GM23338 (cell line): ENCODE data around the gene ZSCAN21. TPM values are rescaled to one million over a fixed set of nuclear protein-coding genes. Genes with fewer than 3 reads are reported as not detected.
A peak's percentile ranks its signal among the peaks of the same experiment; 100 is the strongest.

Experiments
- ATAC-seq: fragments of 200-7000 bp; cut with Tn5 transposase; 3 replicates; pipeline ENCODE4 v1.9.1; 2020
- DNase-seq: peaks from one replicate; pipeline ENCODE4 v3.0.0-alpha.2; 2015; ENCODE audit warnings: low spot score
- H2AFZ ChIP-seq: fragments of 200-600 bp; sonication (generic); 2 replicates; pipeline ENCODE4 v1.8.0; 2016; ENCODE audit warnings: antibody characterized with exemption, mild to moderate bottlenecking, moderate library complexity
- H3F3A ChIP-seq: fragments of 200-600 bp; sonication (generic); replicated peaks from 2 replicates; pipeline ENCODE4 v1.8.0; 2017; ENCODE audit warnings: antibody characterized with exemption, mixed run types, low read depth
- H3K27ac ChIP-seq: fragments of 200-600 bp; sonication (generic); 2 replicates; pipeline ENCODE4 v1.6.1; 2016; ENCODE audit warnings: low read depth
- H3K27me3 ChIP-seq: fragments of 200-600 bp; sonication (generic); 2 replicates; pipeline ENCODE4 v1.8.0; 2016; ENCODE audit warnings: mild to moderate bottlenecking, mixed run types, moderate library complexity; ENCODE audit not compliant: insufficient read depth
- H3K36me3 ChIP-seq: fragments of 200-600 bp; sonication (generic); 2 replicates; pipeline ENCODE4 v1.8.0; 2016; ENCODE audit warnings: mild to moderate bottlenecking; ENCODE audit not compliant: insufficient read depth
- H3K4me1 ChIP-seq: fragments of 200-600 bp; sonication (generic); 2 replicates; pipeline ENCODE4 v1.8.0; 2016; ENCODE audit warnings: mild to moderate bottlenecking, moderate library complexity; ENCODE audit not compliant: insufficient read depth
- H3K4me2 ChIP-seq: fragments of 200-600 bp; sonication (generic); 2 replicates; pipeline ENCODE4 v1.7.1; 2017; ENCODE audit warnings: mixed run types
- H3K4me3 ChIP-seq: fragments of 200-600 bp; sonication (generic); 2 replicates; pipeline ENCODE4 v1.6.1; 2016; ENCODE audit warnings: mixed run types
- H3K79me2 ChIP-seq: fragments of 200-600 bp; sonication (generic); replicated peaks from 2 replicates; pipeline ENCODE4 v1.8.0; 2017; ENCODE audit warnings: mild to moderate bottlenecking; ENCODE audit not compliant: insufficient read depth
- H3K9me2 ChIP-seq: fragments of 200-600 bp; sonication (generic); 2 replicates; pipeline ENCODE4 v1.8.0; 2017; ENCODE audit not compliant: insufficient read depth
- H4K20me1 ChIP-seq: fragments of 200-600 bp; sonication (generic); replicated peaks from 2 replicates; pipeline ENCODE4 v1.8.0; 2017; ENCODE audit warnings: mild to moderate bottlenecking; ENCODE audit not compliant: insufficient read depth
- H3K27ac Mint-ChIP-seq: 2 replicates; pipeline ENCODE4 v1.8.0; 2020; ENCODE audit warnings: inconsistent platforms, mild to moderate bottlenecking, moderate library complexity, mixed read lengths
- H3K27me3 Mint-ChIP-seq: 3 replicates; pipeline ENCODE4 v1.8.0; 2022; ENCODE audit warnings: low read depth, mild to moderate bottlenecking, moderate library complexity, mixed read lengths, inconsistent platforms; ENCODE audit not compliant: insufficient read depth, poor library complexity
- H3K36me3 Mint-ChIP-seq: 3 replicates; pipeline ENCODE4 v1.8.0; 2021; ENCODE audit warnings: low read depth, mild to moderate bottlenecking, inconsistent platforms, moderate library complexity, mixed read lengths
- H3K4me1 Mint-ChIP-seq: 3 replicates; pipeline ENCODE4 v1.8.0; 2020; ENCODE audit warnings: mild to moderate bottlenecking, inconsistent platforms, mixed read lengths
- H3K4me3 Mint-ChIP-seq: 3 replicates; pipeline ENCODE4 v1.8.0; 2021; ENCODE audit warnings: moderate library complexity, mild to moderate bottlenecking, inconsistent platforms, mixed read lengths
- H3K9me3 Mint-ChIP-seq: 3 replicates; pipeline ENCODE4 v1.8.0; 2020; ENCODE audit warnings: moderate library complexity, mild to moderate bottlenecking, inconsistent platforms, mixed read lengths
- CREB1 ChIP-seq: fragments of 250-450 bp; sonication (Bioruptor Pico); IDR thresholded peaks from 2 replicates; pipeline ENCODE4 v1.5.0; 2020; ENCODE audit warnings: low read depth, mild to moderate bottlenecking, moderate library complexity
- EZH2 ChIP-seq: fragments of 200-600 bp; sonication (generic); IDR thresholded peaks from one replicate; pipeline ENCODE4 v1.8.0; 2017; ENCODE audit warnings: antibody characterized with exemption, mild to moderate bottlenecking, low read depth; ENCODE audit not compliant: unreplicated experiment
- JUNB ChIP-seq: IDR thresholded peaks from one replicate; pipeline ENCODE4 v1.6.1; 2016; ENCODE audit warnings: antibody characterized with exemption; ENCODE audit not compliant: unreplicated experiment
- NANOG ChIP-seq: IDR thresholded peaks from 2 replicates; pipeline ENCODE4 v1.6.1; 2016; ENCODE audit warnings: antibody characterized with exemption, borderline replicate concordance
- ZNF114 ChIP-seq: fragments of 250-450 bp; sonication (Bioruptor Pico); IDR thresholded peaks from 2 replicates; pipeline ENCODE4 v1.5.0; 2020; ENCODE audit warnings: mild to moderate bottlenecking, moderate library complexity
- ZNF331 ChIP-seq: fragments of 250-450 bp; sonication (Bioruptor Pico); IDR thresholded peaks from 2 replicates; pipeline ENCODE4 v1.5.0; 2020; ENCODE audit warnings: low read depth, mild to moderate bottlenecking, moderate library complexity
- polyA plus RNA-seq: library from polyadenylated mRNA; unstranded; fragments of >200 nt; fragmentation: Nextera tagmentation; extraction: Ambion mirVana; gene quantifications from 2 replicates; pipeline ENCODE4 v1.2.1, GENCODE V29; 2016
- total RNA-seq: library from RNA; depleted of rRNA; stranded (reverse); fragments of >200 nt; shearing (Covaris generic); gene quantifications from 2 replicates; pipeline ENCODE4 v1.2.3, GENCODE V29; 2014
- TF ChIP-seq, protein P1 (sequence below): IDR thresholded peaks from one replicate; pipeline ENCODE4 v1.6.1; 2018; ENCODE audit warnings: antibody characterized with exemption; ENCODE audit not compliant: unreplicated experiment
- TF ChIP-seq, protein P2 (sequence below), 2 experiments: fragments of 200-600 bp in 1 of 2; sonication (generic) in 1 of 2; conservative IDR thresholded peaks; 2 replicates each; pipeline versions ENCODE4 v1.5.1 to v1.6.1; 2016 to 2017; ENCODE audit warnings: antibody characterized with exemption in 2 of 2, low read depth in 2 of 2, mild to moderate bottlenecking in 2 of 2, moderate library complexity in 1 of 2
- TF ChIP-seq, protein P3 (sequence below): IDR thresholded peaks from 2 replicates; pipeline ENCODE4 v1.6.1; 2016; ENCODE audit warnings: antibody characterized with exemption

ZSCAN21 gene
- total and polyA plus RNA-seq, 2 experiments from 2014 or later, result 15.7 to 21.8 TPM

DNA sequence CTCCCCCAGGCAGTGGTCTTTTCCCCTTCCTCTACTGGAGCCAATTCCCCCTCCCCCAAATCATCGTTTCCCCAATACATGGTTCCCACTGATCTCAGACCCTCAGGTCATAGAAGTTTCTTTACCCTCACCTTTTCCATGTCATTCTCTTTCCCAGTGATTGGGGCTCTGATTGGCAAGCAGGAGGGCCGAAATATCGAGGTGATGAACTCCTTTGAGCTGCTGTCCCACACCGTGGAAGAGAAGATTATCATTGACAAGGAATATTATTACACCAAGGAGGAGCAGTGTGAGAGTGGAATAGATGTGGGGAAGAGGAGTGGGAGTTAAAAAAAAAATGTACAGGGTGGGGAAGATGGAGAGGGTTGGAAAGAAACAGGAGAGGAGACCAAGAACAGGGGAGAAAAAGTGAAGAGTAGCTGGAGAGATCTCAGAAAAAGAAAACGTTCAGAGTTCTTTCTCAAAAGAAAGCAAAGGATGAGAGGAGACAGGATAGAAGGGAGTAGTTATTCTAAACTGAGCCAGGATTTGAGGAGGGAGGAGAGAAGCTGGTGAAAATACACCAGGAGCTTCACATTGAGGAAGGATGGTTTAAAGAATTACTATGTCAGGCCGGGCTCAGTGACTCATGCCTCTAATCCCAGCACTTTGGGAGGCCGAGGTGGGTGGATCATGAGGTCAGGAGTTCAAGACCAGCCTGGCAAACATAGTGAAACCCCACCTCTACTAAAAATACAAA lies 40.1 kb downstream of the ZSCAN21 start:
- no peak for DNase-seq
- H3K27ac ChIP-seq, result 0 out of 2 replicates have a peak overlapping the region, but pooled peaks have one; percentile 90
- H3K79me2 ChIP-seq, result peaks cover 8% of the 10 kb centered on the region
- H4K20me1 ChIP-seq, result peaks cover 16% of the 10 kb centered on the region; the same call in 1 of the 2 replicates
- H3K27me3 ChIP-seq, result no peaks in the 10 kb centered on the region
- Mint-ChIP-seq H3K27ac (peak overlapping the region; percentile 82), H3K27me3 (peaks cover 34% of the 10 kb centered on the region), H3K4me1 (peaks cover 18% of the 10 kb centered on the region), H3K9me3 (no peaks in the 10 kb centered on the region), H3K4me3 (peak overlapping the region; percentile 93), H3K36me3 (peaks cover 45% of the 10 kb centered on the region)
- TF ChIP-seq, protein P1, sequence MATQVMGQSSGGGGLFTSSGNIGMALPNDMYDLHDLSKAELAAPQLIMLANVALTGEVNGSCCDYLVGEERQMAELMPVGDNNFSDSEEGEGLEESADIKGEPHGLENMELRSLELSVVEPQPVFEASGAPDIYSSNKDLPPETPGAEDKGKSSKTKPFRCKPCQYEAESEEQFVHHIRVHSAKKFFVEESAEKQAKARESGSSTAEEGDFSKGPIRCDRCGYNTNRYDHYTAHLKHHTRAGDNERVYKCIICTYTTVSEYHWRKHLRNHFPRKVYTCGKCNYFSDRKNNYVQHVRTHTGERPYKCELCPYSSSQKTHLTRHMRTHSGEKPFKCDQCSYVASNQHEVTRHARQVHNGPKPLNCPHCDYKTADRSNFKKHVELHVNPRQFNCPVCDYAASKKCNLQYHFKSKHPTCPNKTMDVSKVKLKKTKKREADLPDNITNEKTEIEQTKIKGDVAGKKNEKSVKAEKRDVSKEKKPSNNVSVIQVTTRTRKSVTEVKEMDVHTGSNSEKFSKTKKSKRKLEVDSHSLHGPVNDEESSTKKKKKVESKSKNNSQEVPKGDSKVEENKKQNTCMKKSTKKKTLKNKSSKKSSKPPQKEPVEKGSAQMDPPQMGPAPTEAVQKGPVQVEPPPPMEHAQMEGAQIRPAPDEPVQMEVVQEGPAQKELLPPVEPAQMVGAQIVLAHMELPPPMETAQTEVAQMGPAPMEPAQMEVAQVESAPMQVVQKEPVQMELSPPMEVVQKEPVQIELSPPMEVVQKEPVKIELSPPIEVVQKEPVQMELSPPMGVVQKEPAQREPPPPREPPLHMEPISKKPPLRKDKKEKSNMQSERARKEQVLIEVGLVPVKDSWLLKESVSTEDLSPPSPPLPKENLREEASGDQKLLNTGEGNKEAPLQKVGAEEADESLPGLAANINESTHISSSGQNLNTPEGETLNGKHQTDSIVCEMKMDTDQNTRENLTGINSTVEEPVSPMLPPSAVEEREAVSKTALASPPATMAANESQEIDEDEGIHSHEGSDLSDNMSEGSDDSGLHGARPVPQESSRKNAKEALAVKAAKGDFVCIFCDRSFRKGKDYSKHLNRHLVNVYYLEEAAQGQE, result no peak
- TF ChIP-seq CREB1 (CRISPR knock-in tag) (no peak), EZH2 (no peak), ZNF331 (CRISPR knock-in tag) (no peak), JUNB (no peak), NANOG (no peak), ZNF114 (no peak)
- TF ChIP-seq, protein P2, sequence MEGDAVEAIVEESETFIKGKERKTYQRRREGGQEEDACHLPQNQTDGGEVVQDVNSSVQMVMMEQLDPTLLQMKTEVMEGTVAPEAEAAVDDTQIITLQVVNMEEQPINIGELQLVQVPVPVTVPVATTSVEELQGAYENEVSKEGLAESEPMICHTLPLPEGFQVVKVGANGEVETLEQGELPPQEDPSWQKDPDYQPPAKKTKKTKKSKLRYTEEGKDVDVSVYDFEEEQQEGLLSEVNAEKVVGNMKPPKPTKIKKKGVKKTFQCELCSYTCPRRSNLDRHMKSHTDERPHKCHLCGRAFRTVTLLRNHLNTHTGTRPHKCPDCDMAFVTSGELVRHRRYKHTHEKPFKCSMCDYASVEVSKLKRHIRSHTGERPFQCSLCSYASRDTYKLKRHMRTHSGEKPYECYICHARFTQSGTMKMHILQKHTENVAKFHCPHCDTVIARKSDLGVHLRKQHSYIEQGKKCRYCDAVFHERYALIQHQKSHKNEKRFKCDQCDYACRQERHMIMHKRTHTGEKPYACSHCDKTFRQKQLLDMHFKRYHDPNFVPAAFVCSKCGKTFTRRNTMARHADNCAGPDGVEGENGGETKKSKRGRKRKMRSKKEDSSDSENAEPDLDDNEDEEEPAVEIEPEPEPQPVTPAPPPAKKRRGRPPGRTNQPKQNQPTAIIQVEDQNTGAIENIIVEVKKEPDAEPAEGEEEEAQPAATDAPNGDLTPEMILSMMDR (conservative IDR thresholded peaks at IDR 0.05; ENCODE audit: low read depth in 2 of 2), result no peak
- TF ChIP-seq, protein P3, sequence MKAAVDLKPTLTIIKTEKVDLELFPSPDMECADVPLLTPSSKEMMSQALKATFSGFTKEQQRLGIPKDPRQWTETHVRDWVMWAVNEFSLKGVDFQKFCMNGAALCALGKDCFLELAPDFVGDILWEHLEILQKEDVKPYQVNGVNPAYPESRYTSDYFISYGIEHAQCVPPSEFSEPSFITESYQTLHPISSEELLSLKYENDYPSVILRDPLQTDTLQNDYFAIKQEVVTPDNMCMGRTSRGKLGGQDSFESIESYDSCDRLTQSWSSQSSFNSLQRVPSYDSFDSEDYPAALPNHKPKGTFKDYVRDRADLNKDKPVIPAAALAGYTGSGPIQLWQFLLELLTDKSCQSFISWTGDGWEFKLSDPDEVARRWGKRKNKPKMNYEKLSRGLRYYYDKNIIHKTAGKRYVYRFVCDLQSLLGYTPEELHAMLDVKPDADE, result no peak
- H3F3A ChIP-seq, result peaks cover 59% of the 10 kb centered on the region
- no peaks in the 10 kb centered on the region for H3K9me2 ChIP-seq
- peak overlapping the region; percentile 95; the same call in 1 of the 2 replicates for H2AFZ ChIP-seq
- peaks cover 6% of the 10 kb centered on the region for H3K4me1 ChIP-seq
- peaks cover 25% of the 10 kb centered on the region for H3K36me3 ChIP-seq
- H3K4me2 ChIP-seq, result peak overlapping the region; percentile 90
- H3K4me3 ChIP-seq, result peak overlapping the region; percentile 82
- ATAC-seq, result no peak
